Esophagus squamous epithelium (tissue), 5 donors: ENCODE data around the gene FAM90A26. TPM values are rescaled to one million over a fixed set of nuclear protein-coding genes. Genes with fewer than 3 reads are reported as not detected.
"Not testable (repeated sequence)": the region's sequence is repeated elsewhere in the genome, so short reads cannot be mapped to it uniquely, and the experiment has no call there.

Experiments used
- DNase-seq: peaks from one replicate; lab custom pipeline; 2025; lab: John Stamatoyannopoulos, UW
- H3K27ac ChIP-seq, 4 donors: fragments of 200-600 bp; sonication (generic); one replicate each; pipeline ENCODE4 v1.5.1; 2016 to 2019; ENCODE audit warnings: mild to moderate bottlenecking in 1 of 4
- H3K27me3 ChIP-seq, 4 donors: fragments of 200-600 bp; sonication (generic); 1 replicate in 3 of 4; 2 replicates in 1 of 4; pipeline versions ENCODE4 v1.5.1 to v1.6.0; 2017 to 2021; ENCODE audit warnings: antibody characterized with exemption in 1 of 4
- H3K36me3 ChIP-seq, 3 donors: fragments of 200-600 bp; sonication (generic); one replicate each; pipeline ENCODE4 v1.5.1; 2016 to 2019
- H3K4me1 ChIP-seq, 3 donors: fragments of 200-600 bp; sonication (generic); one replicate each; pipeline ENCODE4 v1.5.1; 2017 to 2019
- H3K4me3 ChIP-seq, 4 donors: fragments of 200-600 bp; sonication (generic); 1 replicate in 3 of 4; 2 replicates in 1 of 4; pipeline ENCODE4 v1.5.1; 2016 to 2019; ENCODE audit warnings: mild to moderate bottlenecking in 2 of 4, moderate library complexity in 1 of 4
- H3K9me3 ChIP-seq, 3 donors: fragments of 200-600 bp; sonication (generic); one replicate each; pipeline ENCODE4 v1.5.1; 2016 to 2019
- POLR2A ChIP-seq, 4 donors: fragments of 450-650 bp; IDR thresholded peaks; one replicate each; pipeline ENCODE4 v1.6.1; 2017; ENCODE audit warnings: antibody characterized with exemption in 4 of 4, mild to moderate bottlenecking in 4 of 4, moderate library complexity in 3 of 4
- WGBS, 2 donors: methylation state at CpG; one replicate each; pipeline ENCODE4 v1.1.5; 2018; 5-methylcytosine and 5-hydroxymethylcytosine counted together
- intact Hi-C: fragments of 100-400 bp; cut with DNase I; formaldehyde crosslinking; loops from one replicate; pipeline ENCODE4 v1.15.0; 2022
- total RNA-seq, 4 donors: library from RNA; depleted of rRNA; stranded (reverse); fragments of >200 nt; gene quantifications; one replicate each; pipeline ENCODE4 v1.1.0, GENCODE V29; 2016
- TF ChIP-seq, protein P1 (sequence below), 6 experiments: fragments of 450-650 bp in 4 of 6; fragments of 200-600 bp in 2 of 6; sonication (generic) in 2 of 6; IDR thresholded peaks; one replicate each; pipeline ENCODE4 v1.5.1; 2016 to 2019; ENCODE audit warnings: antibody characterized with exemption in 6 of 6, mild to moderate bottlenecking in 4 of 6, moderate library complexity in 4 of 6
- donor health status: DM: yes; HTN: yes; CAD: no.

FAM90A26 gene
- total RNA-seq, 4 donors from 2014 or later, result not detected

DNA sequence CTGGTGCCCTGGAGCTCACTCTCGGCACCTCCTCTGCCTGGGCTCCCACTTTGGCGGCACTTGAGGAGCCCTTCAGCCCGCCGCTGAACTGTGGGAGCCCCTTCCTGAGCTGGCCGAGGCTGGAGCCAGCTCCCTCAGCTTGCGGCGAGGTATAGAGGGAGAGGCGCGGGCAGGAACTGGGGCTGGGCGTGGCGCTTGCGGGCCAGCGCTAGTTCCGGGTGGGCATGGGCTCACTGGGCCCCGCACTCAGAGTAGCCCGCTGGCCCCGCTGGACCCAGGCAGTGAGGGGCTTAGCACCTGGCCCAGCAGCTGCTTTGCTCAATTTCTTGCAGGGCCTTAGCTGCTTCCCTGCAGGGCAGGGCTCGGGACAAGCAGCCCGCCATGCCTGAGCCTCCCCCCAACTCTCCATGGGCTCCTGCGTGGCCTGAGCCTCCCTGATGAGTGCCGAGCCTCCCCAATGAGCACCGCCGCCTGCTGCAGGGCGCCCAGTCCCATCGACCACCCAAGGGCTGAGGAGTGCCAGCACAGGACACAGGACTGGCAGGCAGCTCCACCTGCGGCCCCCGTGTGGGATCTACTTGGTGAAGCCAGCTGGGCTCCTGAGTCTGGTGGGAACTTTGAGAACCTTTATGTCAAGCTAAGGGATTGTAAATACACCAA is 26.7 kb upstream of the FAM90A26 start:
- Histone ChIP-seq H3K36me3 (no peaks in the 10 kb centered on the region), H3K4me1 (no peaks in the 10 kb centered on the region), H3K9me3 (no peaks in the 10 kb centered on the region), H3K27me3 (no peaks in the 10 kb centered on the region), H3K27ac (no peak overlapping the region), H3K4me3 (no peak overlapping the region)
- DNase-seq, result no peak
- 92% methylated on average over 2 of the region's 27 CpGs; no CpG with 5 or more reads in 1 of the 2 donors for WGBS, 2 donors
- no peak for TF ChIP-seq POLR2A (IDR thresholded peaks at IDR 0.05)
- TF ChIP-seq, protein P1, sequence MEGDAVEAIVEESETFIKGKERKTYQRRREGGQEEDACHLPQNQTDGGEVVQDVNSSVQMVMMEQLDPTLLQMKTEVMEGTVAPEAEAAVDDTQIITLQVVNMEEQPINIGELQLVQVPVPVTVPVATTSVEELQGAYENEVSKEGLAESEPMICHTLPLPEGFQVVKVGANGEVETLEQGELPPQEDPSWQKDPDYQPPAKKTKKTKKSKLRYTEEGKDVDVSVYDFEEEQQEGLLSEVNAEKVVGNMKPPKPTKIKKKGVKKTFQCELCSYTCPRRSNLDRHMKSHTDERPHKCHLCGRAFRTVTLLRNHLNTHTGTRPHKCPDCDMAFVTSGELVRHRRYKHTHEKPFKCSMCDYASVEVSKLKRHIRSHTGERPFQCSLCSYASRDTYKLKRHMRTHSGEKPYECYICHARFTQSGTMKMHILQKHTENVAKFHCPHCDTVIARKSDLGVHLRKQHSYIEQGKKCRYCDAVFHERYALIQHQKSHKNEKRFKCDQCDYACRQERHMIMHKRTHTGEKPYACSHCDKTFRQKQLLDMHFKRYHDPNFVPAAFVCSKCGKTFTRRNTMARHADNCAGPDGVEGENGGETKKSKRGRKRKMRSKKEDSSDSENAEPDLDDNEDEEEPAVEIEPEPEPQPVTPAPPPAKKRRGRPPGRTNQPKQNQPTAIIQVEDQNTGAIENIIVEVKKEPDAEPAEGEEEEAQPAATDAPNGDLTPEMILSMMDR (IDR thresholded peaks at IDR 0.05), result no peak
- intact Hi-C loops, result no loop called here

- no peaks in the 10 kb centered on the region for H3K9me3 ChIP-seq
- TF ChIP-seq, protein P1 (IDR thresholded peaks at IDR 0.05), result no peak
- no peak for TF ChIP-seq POLR2A (IDR thresholded peaks at IDR 0.05)
- peaks cover 0 to 7% (median 0%) of the 10 kb centered on the region in 3 donors for H3K4me1 ChIP-seq
- no peak overlapping the region for H3K27ac ChIP-seq
- DNase-seq, result no peak
- no peaks in the 10 kb centered on the region for H3K27me3 ChIP-seq
- no peaks in the 10 kb centered on the region for H3K36me3 ChIP-seq
- intact Hi-C loops, result no loop called here
- no peak overlapping the region for H3K4me3 ChIP-seq
- WGBS, 2 donors, result 88 to 92% methylated on average over 9 of the region's 9 CpGs
Observed at GRCh38 chr4:9146967-9147366, 23.2 kb upstream of the FAM90A26 start.

DNA sequence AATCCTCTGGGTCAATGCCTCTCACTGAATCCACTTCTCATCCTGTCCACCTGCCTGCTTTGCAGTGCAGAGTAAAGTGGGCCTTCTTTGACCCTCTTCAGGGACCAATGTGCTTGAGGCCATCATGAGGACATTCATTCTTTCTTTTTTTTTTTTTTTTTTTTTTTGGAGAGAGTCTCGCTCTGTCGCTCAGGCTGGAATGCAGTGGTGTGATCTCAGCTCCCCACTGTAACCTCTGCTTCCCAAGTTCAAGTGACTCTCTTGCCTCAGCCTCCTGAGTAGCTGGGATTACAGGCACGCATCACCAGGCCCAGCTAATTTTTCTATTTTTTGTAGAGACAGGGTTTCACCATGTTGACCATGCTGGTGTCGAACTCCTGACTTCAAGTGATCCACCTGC is 22.8 kb upstream of the FAM90A26 start:
- WGBS, 2 donors, result 88% methylated on average over 4 of the region's 4 CpGs
- H3K9me3 ChIP-seq, DNase-seq, H3K27me3 ChIP-seq, H3K27ac ChIP-seq, H3K36me3 ChIP-seq, H3K4me1 ChIP-seq, H3K4me3 ChIP-seq, intact Hi-C loops: not testable (repeated sequence)

- H3K36me3 ChIP-seq, H3K27ac ChIP-seq, H3K9me3 ChIP-seq, H3K27me3 ChIP-seq, DNase-seq, H3K4me3 ChIP-seq, intact Hi-C loops: not testable (repeated sequence)
- peaks cover 0 to 13% (median 3%) of the 10 kb centered on the region in 3 donors for H3K4me1 ChIP-seq
- 69 to 76% methylated on average over 7 of the region's 7 CpGs for WGBS, 2 donors
Observed at GRCh38 chr4:9148611-9149409, 21.4 kb upstream of the FAM90A26 start.

GRCh38 chr4:9151809-9152179 is 18.4 kb upstream of the FAM90A26 start:
- peaks cover 0 to 15% (median 4%) of the 10 kb centered on the region in 3 donors for H3K4me1 ChIP-seq
- H3K27ac ChIP-seq, result peak overlapping the region; percentile 91 to 95 (median 94)
- H3K36me3 ChIP-seq, H3K27me3 ChIP-seq, DNase-seq, intact Hi-C loops, H3K9me3 ChIP-seq: not testable (repeated sequence)
- H3K4me3 ChIP-seq, result peak overlapping the region; percentile 56 to 84 (median 73)
- WGBS, 2 donors, result 0 to 2% methylated on average over 7 of the region's 12 CpGs

- WGBS, 2 donors, result 0 to 1% methylated on average over 2 to 13 of the region's 63 CpGs
- H3K27me3 ChIP-seq, intact Hi-C loops, H3K9me3 ChIP-seq, H3K36me3 ChIP-seq: not testable (repeated sequence)
- Histone ChIP-seq H3K4me3 (peak overlapping the region; percentile 56 to 84 (median 73)), H3K4me1 (peaks cover 0 to 15% (median 4%) of the 10 kb centered on the region in 3 donors), H3K27ac (peak overlapping the region; percentile 91 to 95 (median 94))
- peak in 2 of 4 donors; percentile 31 to 63 for TF ChIP-seq POLR2A (IDR thresholded peaks at IDR 0.05)
- DNase-seq, result peak; percentile 58
Observed at GRCh38 chr4:9152180-9153007, 17.8 kb upstream of the FAM90A26 start.
